NCI-H146 (cell line): Measurements from ENCODE around the gene CMTM5.
"Not testable (repeated sequence)": the region's sequence is repeated elsewhere in the genome, so short reads cannot be mapped to it uniquely, and the experiment has no call there.

Experiments
- DNase-seq: peaks from one replicate; lab custom pipeline; 2025; lab: John Stamatoyannopoulos, UW

The CMTM5 gene

GRCh38 chr14:23399136-23399535 is 22.3 kb downstream of the CMTM5 start:
- no peak for DNase-seq

- DNase-seq = no peak
Measured at GRCh38 chr14:23399591-23399990, 22.7 kb downstream of the CMTM5 start.

GRCh38 chr14:23400496-23401149 is 23.8 kb downstream of the CMTM5 start:
- DNase-seq = not testable (repeated sequence)

GRCh38 chr14:23401291-23401690 is 24.4 kb downstream of the CMTM5 start:
- no peak for DNase-seq

- DNase-seq = peak; percentile 17
Measured at GRCh38 chr14:23402296-23403138, 25.7 kb downstream of the CMTM5 start.

- no peak for DNase-seq
Measured at GRCh38 chr14:23403139-23403438, 26.2 kb downstream of the CMTM5 start.

- DNase-seq = no peak
Measured at GRCh38 chr14:23403908-23404307, 27.1 kb downstream of the CMTM5 start.

- DNase-seq = no peak
Measured at GRCh38 chr14:23404331-23404900, 27.6 kb downstream of the CMTM5 start.

GRCh38 chr14:23405096-23405495 is 28.2 kb downstream of the CMTM5 start:
- DNase-seq = no peak

GRCh38 chr14:23405516-23406025 is 28.7 kb downstream of the CMTM5 start:
- DNase-seq = no peak

- no peak for DNase-seq
Measured at GRCh38 chr14:23406244-23406643, 29.4 kb downstream of the CMTM5 start.

GRCh38 chr14:23406725-23407355 is 30.0 kb downstream of the CMTM5 start:
- no peak for DNase-seq

- DNase-seq = no peak
Measured at GRCh38 chr14:23407516-23408306, 30.9 kb downstream of the CMTM5 start, which contains the start of gene MYH6. TSS of gene MYH6 (minus strand) at chr14:23408273. CDS start at chr14:23407223, 1,050 bp downstream.

- DNase-seq = no peak
Measured at GRCh38 chr14:23408307-23408630, 31.4 kb downstream of the CMTM5 start.

GRCh38 chr14:23409475-23409874 is 32.6 kb downstream of the CMTM5 start:
- no peak for DNase-seq

- no peak for DNase-seq
Measured at GRCh38 chr14:23409966-23410635, 33.3 kb downstream of the CMTM5 start.

GRCh38 chr14:23411563-23412525 is 35.0 kb downstream of the CMTM5 start:
- no peak for DNase-seq

GRCh38 chr14:23413681-23414080 is 36.8 kb downstream of the CMTM5 start:
- no peak for DNase-seq

- no peak for DNase-seq
Measured at GRCh38 chr14:23414254-23414653, 37.4 kb downstream of the CMTM5 start.
